K562 (cell line): ENCODE measurements around the gene NR2F2. TPM values are rescaled to one million over a fixed set of nuclear protein-coding genes. Genes with fewer than 3 reads are reported as not detected.

Experiments used
- ATAC-seq: fragments of 200-7000 bp; cut with Tn5 transposase; 3 replicates; pipeline ENCODE4 v1.9.1; 2020; ENCODE audit warnings: moderate library complexity
- BruUV-seq: library from RNA; stranded (reverse); fragments of 400-500 nt; replicated peaks from 2 replicates; lab custom pipeline; 2021; lab: Mats Ljungman, UMichigan
- CTCF ChIA-PET: fragments of 300-600 bp; formaldehyde crosslinking; extraction: SDS; loops from one replicate; lab custom pipeline; 2021; ENCODE audit warnings: low intra/inter-chr PET ratio; lab: Yijun Ruan, JAX
- POLR2A ChIA-PET: fragments of 300-600, 350-650 bp; sonication (Branson Sonifier 250); formaldehyde crosslinking; extraction: SDS; loops from one replicate; lab custom pipeline; 2021; ENCODE audit warnings: antibody characterized with exemption, inconsistent platforms; lab: Yijun Ruan, JAX
- DNase-seq, 4 experiments: peaks; one replicate each; pipeline versions ENCODE4 v3.0.0 to v3.0.0-alpha.2; 2011 to 2018; ENCODE audit warnings: low spot score in 3 of 4, mixed read lengths in 3 of 4; ENCODE audit errors: extremely low read depth in 1 of 4
- FAIRE-seq: peaks from 2 replicates; lab custom pipeline; 2011; peaks lifted over from hg19 to GRCh38; lab: Jason Lieb, UNC
- H2AFZ ChIP-seq: 2 replicates; pipeline ENCODE4 v1.6.0; 2011; ENCODE audit warnings: low read depth, low read length, control low read depth, inconsistent platforms
- H3K27ac ChIP-seq: fragments of 200-600 bp; 3 replicates; pipeline ENCODE4 v1.8.0; 2011; ENCODE audit warnings: low read depth, mild to moderate bottlenecking, control low read depth, inconsistent platforms, low read length, moderate library complexity, mixed read lengths; ENCODE audit errors: extremely low read depth
- H3K27me3 ChIP-seq, 2 experiments: fragments of 300-600 bp in 1 of 2; 2 replicates in 1 of 2; 3 replicates in 1 of 2; pipeline versions ENCODE4 v1.6.0 to v1.8.0; 2011; ENCODE audit warnings: inconsistent platforms in 2 of 2, low read length in 2 of 2, mild to moderate bottlenecking in 1 of 2, mixed read lengths in 1 of 2, moderate library complexity in 1 of 2; ENCODE audit not compliant: control insufficient read depth in 2 of 2, insufficient read depth in 2 of 2
- H3K36me3 ChIP-seq: fragments of 300-600 bp; 3 replicates; pipeline ENCODE4 v1.8.0; 2011; ENCODE audit warnings: mild to moderate bottlenecking, low read length, inconsistent platforms; ENCODE audit not compliant: control insufficient read depth, insufficient read depth
- H3K4me1 ChIP-seq, 2 experiments: fragments of 200-600 bp in 1 of 2; replicated peaks in 1 of 2; 2 replicates in 1 of 2; 3 replicates in 1 of 2; pipeline versions ENCODE4 v1.5.1 to v1.8.0; 2011; ENCODE audit warnings: inconsistent platforms in 2 of 2, low read length in 2 of 2, mild to moderate bottlenecking in 1 of 2, mixed read lengths in 1 of 2, moderate library complexity in 1 of 2; ENCODE audit not compliant: control insufficient read depth in 2 of 2, insufficient read depth in 2 of 2
- H3K4me2 ChIP-seq: 2 replicates; pipeline ENCODE4 v1.6.1; 2011; ENCODE audit warnings: low read length, control low read depth, inconsistent platforms, mixed read lengths; ENCODE audit not compliant: insufficient read depth
- H3K4me3 ChIP-seq: fragments of 200-600 bp; sonication (generic), shearing (Covaris generic); 2 replicates; pipeline ENCODE4 v1.5.1; 2016; ENCODE audit warnings: control low read depth, inconsistent platforms
- H3K79me2 ChIP-seq: fragments of 200-600 bp; 3 replicates; pipeline ENCODE4 v1.8.0; 2011; ENCODE audit warnings: low read length, inconsistent platforms; ENCODE audit not compliant: control insufficient read depth, insufficient read depth
- H3K9ac ChIP-seq, 2 experiments: 2 replicates each; pipeline versions ENCODE4 v1.6.0 to v1.6.1; 2011; ENCODE audit warnings: low read depth in 2 of 2, low read length in 2 of 2, control low read depth in 1 of 2, inconsistent platforms in 1 of 2, mild to moderate bottlenecking in 1 of 2, mixed read lengths in 1 of 2; ENCODE audit not compliant: insufficient read depth in 1 of 2
- H3K9me1 ChIP-seq: one replicate; pipeline ENCODE4 v1.6.0; 2011; ENCODE audit warnings: inconsistent platforms, mild to moderate bottlenecking, low read length, moderate library complexity; ENCODE audit not compliant: control insufficient read depth, insufficient read depth
- H3K9me3 ChIP-seq: replicated peaks from 2 replicates; pipeline ENCODE4 v1.5.1; 2011; ENCODE audit warnings: low read depth, low read length, inconsistent platforms; ENCODE audit not compliant: control insufficient read depth, insufficient read depth
- H4K20me1 ChIP-seq: replicated peaks from 2 replicates; pipeline ENCODE4 v1.6.1; 2011; ENCODE audit warnings: low read length, inconsistent platforms, mixed read lengths; ENCODE audit not compliant: control insufficient read depth, insufficient read depth
- DMBX1 ChIP-seq: fragments of 250-450 bp; sonication (Bioruptor Pico); IDR thresholded peaks from 2 replicates; pipeline ENCODE4 v1.8.0; 2022; ENCODE audit warnings: inconsistent platforms, mild to moderate bottlenecking, moderate library complexity, borderline replicate concordance
- MEF2D ChIP-seq: conservative IDR thresholded peaks from 2 replicates; pipeline ENCODE4 v1.6.1; 2016; ENCODE audit warnings: low read depth, missing genetic modification characterization, missing compliant biosample characterization
- NEUROD1 ChIP-seq: fragments of 150-350 bp; IDR thresholded peaks from 2 replicates; pipeline ENCODE4 v1.6.1; 2014; ENCODE audit warnings: borderline replicate concordance, low read length, low read depth; ENCODE audit not compliant: partially characterized antibody
- NFXL1 ChIP-seq: fragments of 450-650 bp; formaldehyde crosslinking; IDR thresholded peaks from 2 replicates; pipeline ENCODE4 v1.4.0; 2021; ENCODE audit warnings: mild to moderate bottlenecking
- PCBP2 ChIP-seq: fragments of 200-400 bp; formaldehyde crosslinking; IDR thresholded peaks from 2 replicates; pipeline ENCODE4 v1.6.1; 2018; ENCODE audit warnings: low read length, low read depth, mild to moderate bottlenecking, moderate library complexity; ENCODE audit not compliant: poor library complexity, severe bottlenecking
- TAF1 ChIP-seq: IDR thresholded peaks from 2 replicates; pipeline ENCODE4 v1.6.1; 2011; ENCODE audit warnings: mild to moderate bottlenecking, low read length, moderate library complexity; ENCODE audit not compliant: insufficient read depth, control insufficient read depth, severe bottlenecking; ENCODE audit errors: extremely low read depth
- XRCC3 ChIP-seq: fragments of 450-650 bp; IDR thresholded peaks from 2 replicates; pipeline ENCODE4 v1.6.1; 2017; ENCODE audit warnings: mild to moderate bottlenecking, moderate library complexity
- ZNF316 ChIP-seq: fragments of 450-650 bp; IDR thresholded peaks from 2 replicates; pipeline ENCODE4 v1.6.1; 2016
- ZNF668 ChIP-seq: fragments of 250-450 bp; sonication (Bioruptor Pico); IDR thresholded peaks from 2 replicates; pipeline ENCODE4 v1.8.0; 2022; ENCODE audit warnings: mild to moderate bottlenecking, inconsistent platforms
- WGBS: fragments of 100-300 bp; shearing (Covaris generic); methylation state at CpG from one replicate; pipeline ENCODE4 v1.1.6; 2016; ENCODE audit warnings: low coverage, mixed read lengths; ENCODE audit not compliant: insufficient coverage; ENCODE audit errors: missing lambda C conversion rate; 5-methylcytosine and 5-hydroxymethylcytosine counted together
- in situ Hi-C: fragments of 300-500 bp; cut with MboI; formaldehyde crosslinking; loops from 4 replicates; pipeline ENCODE4 v1.15.0; 2018; ENCODE audit warnings: inconsistent platforms, mixed read lengths
- intact Hi-C: fragments of 100-400 bp; cut with micrococcal nuclease; formaldehyde crosslinking; loops from 2 replicates; pipeline ENCODE4 v1.14.2; 2022
- polyA plus RNA-seq, 8 experiments: library from polyadenylated mRNA; depleted of rRNA in 4 of 8; stranded (reverse) in 5 of 8; unstranded in 3 of 8; fragments of >200 nt; fragmentation: Nextera tagmentation in 2 of 8; fragmentation: Illumina TruSeq in 1 of 8; extraction: Ambion mirVana in 2 of 8; extraction: Trizol in 1 of 8; gene quantifications; 2 replicates each; pipeline versions ENCODE4 v1.2.1 to v1.2.3, GENCODE V29; 2011 to 2014; ENCODE audit warnings: inconsistent platforms in 1 of 8, missing spikeins in 1 of 8
- total RNA-seq, 7 experiments: library from RNA; depleted of rRNA in 6 of 7; stranded (reverse); fragments of >200 nt in 6 of 7; fragmentation: Illumina TruSeq in 2 of 7; extraction: Trizol in 2 of 7; gene quantifications; 2 replicates each; pipeline versions ENCODE4 v1.2.1 to v1.2.3, GENCODE V29; 2011 to 2021; ENCODE audit warnings: low replicate concordance in 1 of 7
- TF ChIP-seq, protein P1 (sequence below): fragments of 450-650 bp; IDR thresholded peaks from 2 replicates; pipeline ENCODE4 v1.6.1; 2017; ENCODE audit warnings: antibody characterized with exemption

NR2F2 gene
- total and polyA plus RNA-seq, 9 of the 15 experiments (the other 6 are each of a cell fraction or from before 2014, with no cell fraction given) = 6.0 to 51.8 (median 11.1) TPM

DNA sequence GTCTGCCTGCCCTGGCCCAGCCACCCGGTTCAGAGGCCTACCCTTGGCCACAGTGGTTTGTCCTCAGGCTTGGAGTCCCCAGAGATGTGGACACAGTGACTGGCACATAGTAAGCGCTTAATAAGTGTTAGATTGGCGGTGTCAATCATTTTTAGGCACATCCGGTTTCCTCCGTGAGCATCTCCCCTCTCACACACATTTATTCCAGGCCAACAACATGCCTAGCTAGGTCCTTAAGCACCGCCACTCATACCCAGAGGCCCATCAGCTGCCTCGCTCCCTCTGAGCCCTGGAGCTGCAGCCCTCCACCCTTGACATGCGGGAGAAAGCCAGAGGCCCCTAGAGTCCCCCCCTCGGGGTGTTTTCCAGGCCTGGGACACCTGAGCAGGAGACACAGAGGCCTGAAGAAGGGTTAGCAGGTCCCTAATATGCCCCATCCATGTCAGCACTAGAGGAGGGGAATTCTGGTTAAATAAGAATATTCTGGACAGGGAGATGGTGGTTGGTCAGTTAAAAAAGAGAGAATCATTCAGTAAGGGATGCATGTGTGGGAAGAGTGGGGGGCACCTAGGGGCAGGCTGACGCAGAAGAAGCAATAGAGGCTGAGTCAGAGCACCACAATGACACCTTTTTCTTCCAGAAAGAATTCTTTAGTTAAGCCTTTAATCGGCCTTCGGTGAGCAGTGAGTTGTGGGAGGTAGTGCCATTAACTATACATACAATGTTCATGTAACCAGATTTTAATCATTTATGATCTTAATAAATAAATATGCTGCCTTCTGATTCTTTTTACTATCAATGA is 22.3 kb downstream of the NR2F2 start:
- H3K27me3 ChIP-seq = no peaks in the 10 kb centered on the region
- no peak overlapping the region for H3K4me2 ChIP-seq
- BruUV-seq = no TSS peak
- no peak overlapping the region for H3K27ac ChIP-seq
- H3K4me3 ChIP-seq = no peak overlapping the region
- DNase-seq = no peak
- no peak overlapping the region for H3K9ac ChIP-seq
- ATAC-seq = no peak
- in situ Hi-C loops = loop anchor here (10.0 kb wide), 1 partner anchor 232 kb away; no protein-coding TSS in a partner anchor
- ChIA-PET CTCF (no interaction called here), POLR2A (no interaction called here)
- FAIRE-seq = no peak
- intact Hi-C loops = no loop called here
- TF ChIP-seq DMBX1 (CRISPR knock-in tag) = no peak
- H2AFZ ChIP-seq = no peak overlapping the region
- peaks cover 15 to 36% of the 10 kb centered on the region in 2 experiments for H3K4me1 ChIP-seq
- H3K9me1 ChIP-seq = no peaks in the 10 kb centered on the region
- no peaks in the 10 kb centered on the region for H4K20me1 ChIP-seq
- peaks cover 2% of the 10 kb centered on the region; the same call in 1 of the 2 replicates for H3K9me3 ChIP-seq
- H3K36me3 ChIP-seq = peaks cover 5% of the 10 kb centered on the region; the same call in 2 of the 3 replicates
- 98% methylated on average over 9 of the region's 12 CpGs for WGBS
- H3K79me2 ChIP-seq = peaks cover 7% of the 10 kb centered on the region; the same call in 1 of the 3 replicates

DNA sequence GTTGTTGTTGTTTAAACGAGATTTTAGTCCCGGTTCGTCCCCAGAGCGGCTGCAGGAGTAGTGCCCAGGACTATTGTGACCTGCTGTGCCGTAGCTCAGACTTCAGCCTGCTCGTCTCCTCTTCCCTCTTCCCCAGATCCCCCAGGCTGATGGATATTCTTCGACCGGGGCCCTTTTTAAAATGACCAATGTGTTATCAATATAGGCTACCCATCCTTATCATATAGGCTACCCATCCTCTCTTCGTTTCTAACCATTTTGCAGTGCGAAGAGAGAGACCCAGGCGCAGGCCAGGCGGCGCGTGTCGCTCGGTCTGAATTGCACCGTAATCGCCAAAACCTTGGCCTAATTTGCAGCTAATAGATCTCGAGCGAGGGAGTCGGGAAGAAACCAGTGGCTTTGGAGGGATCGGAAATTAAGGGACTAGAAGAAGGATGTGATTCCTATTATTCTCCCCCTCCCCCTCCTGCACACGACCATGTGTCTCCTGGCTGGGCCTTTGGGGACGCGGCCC is 23.0 kb downstream of the NR2F2 start:
- 93% methylated on average over 17 of the region's 25 CpGs for WGBS
- Histone ChIP-seq H3K9ac (peak overlapping the region; percentile 0 to 61; a peak in 2 of 4 replicates), H3K4me3 (no peak overlapping the region)

More for the DNA sequence above, 23.0 kb downstream of the NR2F2 start:
- no peaks in the 10 kb centered on the region for H3K9me1 ChIP-seq
- no peaks in the 10 kb centered on the region for H4K20me1 ChIP-seq
- H3K4me1 ChIP-seq = peaks cover 15 to 35% of the 10 kb centered on the region in 2 experiments
- FAIRE-seq (no peak), DNase-seq (no peak), ATAC-seq (no peak)
- H3K9me3 ChIP-seq = peaks cover 2% of the 10 kb centered on the region; the same call in 1 of the 2 replicates
- no TSS peak for BruUV-seq
- H2AFZ ChIP-seq = no peak overlapping the region
- ChIA-PET CTCF (no interaction called here), POLR2A (interaction anchor here (0.7 to 1.6 kb wide), 3 partner anchors 14 to 108 kb away, joined by 3 to 4 read pairs (median 3); partner anchors contain the start of gene NR2F2)
- intact Hi-C loops (no loop called here), in situ Hi-C loops (loop anchor here (10.0 kb wide), 1 partner anchor 231 kb away; no protein-coding TSS in a partner anchor)
- no peak overlapping the region for H3K27ac ChIP-seq
- peak overlapping the region; percentile 35; the same call in 1 of the 2 replicates for H3K4me2 ChIP-seq
- no peak for TF ChIP-seq TAF1
- TF ChIP-seq ZNF668 (CRISPR knock-in tag) = no peak
- TF ChIP-seq XRCC3 = no peak
- TF ChIP-seq ZNF316 = no peak
- TF ChIP-seq, protein P1, sequence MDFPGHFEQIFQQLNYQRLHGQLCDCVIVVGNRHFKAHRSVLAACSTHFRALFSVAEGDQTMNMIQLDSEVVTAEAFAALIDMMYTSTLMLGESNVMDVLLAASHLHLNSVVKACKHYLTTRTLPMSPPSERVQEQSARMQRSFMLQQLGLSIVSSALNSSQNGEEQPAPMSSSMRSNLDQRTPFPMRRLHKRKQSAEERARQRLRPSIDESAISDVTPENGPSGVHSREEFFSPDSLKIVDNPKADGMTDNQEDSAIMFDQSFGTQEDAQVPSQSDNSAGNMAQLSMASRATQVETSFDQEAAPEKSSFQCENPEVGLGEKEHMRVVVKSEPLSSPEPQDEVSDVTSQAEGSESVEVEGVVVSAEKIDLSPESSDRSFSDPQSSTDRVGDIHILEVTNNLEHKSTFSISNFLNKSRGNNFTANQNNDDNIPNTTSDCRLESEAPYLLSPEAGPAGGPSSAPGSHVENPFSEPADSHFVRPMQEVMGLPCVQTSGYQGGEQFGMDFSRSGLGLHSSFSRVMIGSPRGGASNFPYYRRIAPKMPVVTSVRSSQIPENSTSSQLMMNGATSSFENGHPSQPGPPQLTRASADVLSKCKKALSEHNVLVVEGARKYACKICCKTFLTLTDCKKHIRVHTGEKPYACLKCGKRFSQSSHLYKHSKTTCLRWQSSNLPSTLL = no peak
- no peak for TF ChIP-seq MEF2D (tag)
- TF ChIP-seq PCBP2 = no peak
- no peak for TF ChIP-seq NEUROD1
- TF ChIP-seq NFXL1 (CRISPR knock-in tag) = no peak
- H3K27me3 ChIP-seq = no peaks in the 10 kb centered on the region
- peaks cover 5% of the 10 kb centered on the region; the same call in 2 of the 3 replicates for H3K36me3 ChIP-seq
- H3K79me2 ChIP-seq = peaks cover 4% of the 10 kb centered on the region; the same call in 1 of the 3 replicates
